OCI-LY7 (cell line): Measurements from ENCODE around the gene MARCHF9.

Source experiments
- EZH2phosphoT487 ChIP-seq: fragments of 200-600 bp; sonication (generic); IDR thresholded peaks from 2 replicates; pipeline ENCODE4 v1.6.1; 2018; ENCODE audit warnings: low read depth, borderline replicate concordance, mild to moderate bottlenecking, mixed run types, antibody characterized with exemption, low read length, moderate library complexity, mixed read lengths
- TF ChIP-seq, protein P1 (sequence below): fragments of 200-600 bp; sonication (generic); conservative IDR thresholded peaks from 2 replicates; pipeline ENCODE4 v1.5.1; 2014; ENCODE audit warnings: mild to moderate bottlenecking, antibody characterized with exemption, low read length, moderate library complexity, mixed read lengths

DNA sequence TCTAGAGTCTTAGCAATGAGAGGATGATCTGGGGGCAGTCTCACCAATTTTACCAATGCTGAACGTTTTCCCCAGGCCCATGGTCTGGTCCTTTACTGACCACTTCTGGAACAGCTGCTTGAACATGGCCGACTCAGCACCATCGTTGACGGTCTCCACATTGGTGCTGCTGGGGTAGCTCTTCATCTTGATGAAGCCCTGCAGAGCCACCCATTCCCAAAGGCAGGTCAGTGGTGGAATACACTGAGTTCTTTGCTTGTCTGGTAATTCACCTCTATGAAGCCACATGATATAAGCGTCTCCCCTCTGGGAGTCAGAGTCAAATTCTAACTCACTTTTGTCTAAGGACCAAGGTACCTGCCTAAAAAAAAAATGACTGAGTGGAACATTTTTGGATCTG lies 53.4 kb downstream of the MARCHF9 start:
- TF ChIP-seq, protein P1, sequence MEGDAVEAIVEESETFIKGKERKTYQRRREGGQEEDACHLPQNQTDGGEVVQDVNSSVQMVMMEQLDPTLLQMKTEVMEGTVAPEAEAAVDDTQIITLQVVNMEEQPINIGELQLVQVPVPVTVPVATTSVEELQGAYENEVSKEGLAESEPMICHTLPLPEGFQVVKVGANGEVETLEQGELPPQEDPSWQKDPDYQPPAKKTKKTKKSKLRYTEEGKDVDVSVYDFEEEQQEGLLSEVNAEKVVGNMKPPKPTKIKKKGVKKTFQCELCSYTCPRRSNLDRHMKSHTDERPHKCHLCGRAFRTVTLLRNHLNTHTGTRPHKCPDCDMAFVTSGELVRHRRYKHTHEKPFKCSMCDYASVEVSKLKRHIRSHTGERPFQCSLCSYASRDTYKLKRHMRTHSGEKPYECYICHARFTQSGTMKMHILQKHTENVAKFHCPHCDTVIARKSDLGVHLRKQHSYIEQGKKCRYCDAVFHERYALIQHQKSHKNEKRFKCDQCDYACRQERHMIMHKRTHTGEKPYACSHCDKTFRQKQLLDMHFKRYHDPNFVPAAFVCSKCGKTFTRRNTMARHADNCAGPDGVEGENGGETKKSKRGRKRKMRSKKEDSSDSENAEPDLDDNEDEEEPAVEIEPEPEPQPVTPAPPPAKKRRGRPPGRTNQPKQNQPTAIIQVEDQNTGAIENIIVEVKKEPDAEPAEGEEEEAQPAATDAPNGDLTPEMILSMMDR, result no peak
- TF ChIP-seq EZH2phosphoT487, result no peak
